Skeletal muscle cell (primary cell): ENCODE measurements around the gene BOLA2B.
A peak's percentile ranks its signal among the peaks of the same experiment; 100 is the strongest.
"Not testable (repeated sequence)": the region's sequence is repeated elsewhere in the genome, so short reads cannot be mapped to it uniquely, and the experiment has no call there.

Experiments used
- DNase-seq: peaks from one replicate; pipeline ENCODE4 v3.0.0-alpha.2; 2010; ENCODE audit warnings: low read depth
- H3K4me3 ChIP-seq: 2 replicates; pipeline ENCODE4 v1.5.1; 2011; ENCODE audit warnings: low read depth, mild to moderate bottlenecking, control low read depth, low read length, moderate library complexity

BOLA2B gene

DNA sequence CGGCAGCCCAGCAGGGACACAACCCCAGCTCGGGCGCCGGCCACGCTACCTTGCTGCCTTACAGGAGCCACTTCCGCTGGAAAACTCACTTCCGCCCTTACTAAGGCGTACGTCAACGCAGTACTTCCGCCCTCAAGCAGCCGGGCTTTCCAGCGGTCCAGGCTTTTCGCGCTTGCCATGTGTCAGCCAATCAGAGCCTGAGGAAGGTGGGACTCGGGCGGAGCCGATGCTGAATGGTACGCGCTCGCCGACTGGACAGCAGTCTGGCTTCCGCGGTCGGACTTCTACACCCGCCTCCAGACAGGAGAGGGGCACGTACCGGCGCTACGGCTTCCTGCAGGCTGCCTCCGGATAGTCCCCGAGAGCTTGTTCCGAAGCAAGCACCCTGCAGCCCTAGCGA, at the start of gene BOLA2B, which contains the start of gene SLX1A:
Gene BOLA2B, minus strand, starts transcription at position 52 of the 400 bp plus-strand sequence. CDS start 71 bp downstream, outside the sequence.
Gene SLX1A, plus strand, starts transcription at position 261 of the 400 bp plus-strand sequence. CDS start 210 bp downstream, outside the sequence.
- H3K4me3 ChIP-seq = peak within 1 kb of the TSS; percentile 44
- DNase-seq = not testable (repeated sequence)

DNA sequence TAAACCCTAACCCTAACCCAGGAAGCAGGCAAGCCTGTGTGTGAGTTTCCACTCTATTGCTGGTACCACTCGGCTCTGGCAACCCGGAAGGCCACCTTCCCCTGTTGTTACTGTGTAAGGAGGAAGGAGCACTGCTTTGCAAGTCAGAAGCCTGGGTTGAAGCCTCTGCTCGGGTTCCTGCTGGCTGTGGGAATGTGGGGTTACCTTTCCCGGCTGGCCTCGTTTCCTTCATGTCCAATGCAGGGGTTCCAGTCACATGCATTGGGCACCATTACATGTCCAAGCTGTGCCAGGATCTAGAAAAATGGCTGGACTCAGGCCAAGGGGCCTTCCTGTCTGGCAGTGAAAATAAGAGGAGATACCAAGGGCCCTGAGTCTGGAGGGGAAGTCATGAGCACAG, 23.6 kb upstream of the BOLA2B start:
- not testable (repeated sequence) for H3K4me3 ChIP-seq, DNase-seq

DNA sequence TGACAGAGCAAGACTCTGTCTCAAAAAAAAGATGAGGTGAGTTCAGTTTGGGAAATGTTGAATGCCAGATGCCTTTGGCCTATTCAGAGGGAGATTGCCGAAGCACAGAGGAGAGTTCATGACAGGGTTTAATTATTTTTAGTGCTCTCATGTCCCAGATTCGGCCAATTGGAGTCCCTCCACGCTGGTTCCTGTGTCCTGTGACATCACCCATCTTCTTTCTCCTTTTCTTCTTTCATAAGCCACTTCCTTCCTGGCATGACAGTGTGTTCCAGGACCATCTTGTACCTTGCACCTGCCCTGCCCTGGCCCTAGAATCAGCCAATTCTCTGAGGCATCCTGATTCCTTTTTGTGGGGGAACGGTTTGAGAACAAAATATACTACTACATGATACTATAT, 17.9 kb upstream of the BOLA2B start:
- DNase-seq = not testable (repeated sequence)

DNA sequence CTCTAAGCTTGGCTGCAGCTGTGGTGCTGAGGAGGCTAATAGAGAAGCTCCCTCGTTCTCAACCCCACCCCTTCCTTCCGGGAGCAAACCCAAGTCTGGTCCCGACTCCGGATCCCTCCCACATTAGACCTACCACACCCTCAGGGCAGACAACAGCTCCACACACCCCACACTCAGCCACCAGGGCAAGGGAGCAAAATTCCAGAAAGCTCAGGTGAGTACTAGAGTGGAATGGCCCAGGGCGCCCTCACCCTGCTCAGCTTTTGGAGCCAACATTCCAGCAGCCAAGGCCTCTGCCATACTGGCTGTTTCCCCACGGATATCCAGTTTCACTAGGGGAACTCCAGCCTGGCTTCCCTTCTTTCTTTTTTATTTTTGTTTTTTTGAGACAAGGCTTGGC, 15.6 kb upstream of the BOLA2B start:
- DNase-seq, H3K4me3 ChIP-seq: not testable (repeated sequence)

More for the DNA sequence above, 17.9 kb upstream of the BOLA2B start:
- not testable (repeated sequence) for H3K4me3 ChIP-seq

DNA sequence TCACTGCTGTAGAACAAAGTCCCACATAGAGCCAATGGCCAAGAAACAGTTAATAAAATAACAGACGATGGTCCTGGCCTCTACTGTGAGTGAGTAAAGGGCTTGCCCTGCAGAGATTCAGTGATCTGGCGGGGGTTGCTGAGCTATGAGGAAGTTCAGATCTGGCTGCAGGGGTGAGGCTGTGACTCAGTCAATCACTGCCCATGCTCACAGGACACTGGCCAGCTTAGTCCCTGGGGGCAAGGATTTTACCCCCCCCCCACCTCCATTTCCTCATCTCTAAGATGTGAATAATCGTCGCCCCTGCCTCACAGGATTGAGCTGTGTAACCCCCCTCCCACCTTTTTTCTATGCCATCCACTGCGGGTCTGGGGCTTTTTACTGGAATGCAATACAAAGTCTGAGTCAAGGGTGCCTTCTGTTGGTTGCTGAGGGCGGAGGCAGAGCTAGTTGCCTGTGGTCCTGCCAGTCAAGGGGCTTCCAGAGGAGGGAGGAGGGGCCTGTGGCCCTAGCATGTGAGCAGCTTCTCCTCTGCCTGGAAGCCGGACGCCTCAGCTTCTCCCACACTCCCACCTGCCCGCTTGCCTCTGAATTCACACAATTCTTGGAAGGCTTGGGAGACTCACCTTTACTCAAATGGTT, 13.7 kb upstream of the BOLA2B start:
- not testable (repeated sequence) for H3K4me3 ChIP-seq, DNase-seq

DNA sequence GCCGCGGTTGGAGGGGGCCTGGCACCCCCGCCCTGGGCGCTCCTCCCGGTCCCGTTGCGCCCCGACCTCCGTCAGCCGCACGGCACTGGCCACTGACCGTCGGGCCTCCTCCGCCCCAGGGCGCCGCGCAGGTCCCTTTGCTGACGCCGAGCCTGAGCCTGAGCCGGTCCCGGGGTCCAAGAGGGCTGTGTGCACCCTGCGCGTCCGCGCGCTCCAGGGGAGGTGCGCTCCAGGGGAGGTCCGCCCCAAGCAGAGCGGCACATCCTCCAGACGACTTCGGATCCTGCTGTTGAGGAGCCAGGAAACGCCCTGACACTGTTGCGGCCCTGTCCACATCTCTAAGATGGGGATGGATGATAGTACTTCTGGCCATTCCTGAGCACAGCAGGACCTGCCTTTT, 12.8 kb upstream of the BOLA2B start:
- H3K4me3 ChIP-seq = peak overlapping the region; percentile 42
- DNase-seq = not testable (repeated sequence)

DNA sequence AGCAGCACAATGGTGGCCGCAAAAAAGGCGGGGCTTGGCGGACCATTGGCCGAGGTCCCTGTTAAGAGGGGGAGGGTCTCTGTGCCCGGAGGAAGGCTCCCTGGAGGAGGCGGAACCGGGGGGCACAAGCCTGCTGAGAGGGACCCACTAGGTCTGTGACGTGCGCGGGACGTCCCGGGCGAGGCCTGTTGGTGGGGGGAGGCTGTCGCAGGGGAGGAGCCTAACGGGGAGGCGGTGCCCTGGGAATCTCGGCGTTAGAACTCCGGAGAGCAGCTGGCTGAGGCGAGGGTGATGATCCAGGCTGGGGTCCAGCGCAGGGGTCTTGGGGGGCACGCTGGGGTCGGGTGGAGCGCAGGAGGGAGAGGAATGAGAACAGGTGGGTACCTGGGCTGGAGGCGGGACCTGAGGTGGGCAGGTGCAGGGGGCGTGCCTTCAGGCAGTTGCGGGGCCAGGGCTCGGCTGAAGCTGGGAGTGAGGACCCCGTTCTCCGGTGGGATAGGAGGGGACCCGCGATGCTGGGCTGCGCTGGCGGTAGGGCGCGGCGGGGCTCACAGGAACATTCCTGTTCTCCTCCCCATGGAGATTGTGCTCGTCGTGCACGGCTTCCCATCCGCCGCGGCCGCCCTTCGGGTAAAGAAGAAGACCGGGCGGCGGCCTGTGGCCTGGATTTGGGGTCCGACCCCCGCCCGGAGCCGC, 12.2 kb upstream of the BOLA2B start:
- H3K4me3 ChIP-seq = peak overlapping the region; percentile 42
- not testable (repeated sequence) for DNase-seq

DNA sequence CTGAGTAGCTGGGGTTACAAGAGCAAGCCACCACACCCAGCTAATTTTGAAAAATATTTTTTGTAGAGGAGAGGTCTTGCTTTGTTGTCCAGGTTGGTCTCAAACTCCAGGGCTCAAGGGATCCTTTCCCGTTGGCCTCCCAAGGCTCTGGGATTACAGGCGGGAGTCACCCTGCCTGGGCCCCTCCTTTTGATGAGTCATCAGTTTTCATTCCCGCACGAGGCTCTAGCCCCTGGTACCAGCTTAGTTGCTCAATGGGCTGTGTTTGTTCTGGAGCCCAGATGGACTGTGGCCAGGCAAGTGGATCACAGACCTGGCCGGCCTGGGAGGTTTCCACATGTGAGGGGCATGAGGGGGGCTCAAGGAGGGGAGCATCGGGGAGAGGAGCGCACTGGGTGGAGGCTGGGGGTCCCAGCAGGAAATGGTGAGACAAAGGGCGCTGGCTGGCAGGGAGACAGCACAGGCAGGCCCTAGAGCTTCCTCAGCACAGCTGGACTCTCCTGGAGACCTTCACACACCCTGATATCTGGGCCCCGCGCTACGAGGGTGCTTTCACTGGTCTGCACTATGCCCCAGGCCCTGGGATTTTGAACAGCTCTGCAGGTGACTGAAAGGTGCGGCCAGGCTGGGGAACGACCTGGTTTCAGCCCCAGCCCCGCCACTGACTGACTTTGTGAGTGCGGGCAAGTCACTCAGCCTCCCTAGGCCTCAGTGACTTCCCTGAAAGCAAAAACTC, 6.3 kb upstream of the BOLA2B start:
- DNase-seq = not testable (repeated sequence)

DNA sequence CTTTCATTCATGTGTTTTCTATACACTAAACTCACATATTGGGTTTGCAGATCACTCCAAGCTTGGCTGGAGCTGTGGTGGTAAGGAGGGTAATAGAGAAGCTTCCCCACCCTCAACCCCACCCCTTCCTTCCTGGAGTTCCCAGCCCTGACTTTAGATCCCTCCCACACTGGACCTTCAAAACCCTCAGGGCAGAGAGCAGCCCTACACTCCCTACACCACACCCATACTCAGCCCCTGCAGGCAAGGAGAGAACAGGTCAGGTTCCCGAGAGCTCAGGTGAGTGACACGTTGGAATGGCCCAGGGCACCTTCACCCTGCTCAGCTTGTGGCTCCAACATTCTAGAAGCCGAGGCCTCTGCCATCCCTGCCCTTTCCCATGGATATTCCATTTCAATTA, 5.6 kb upstream of the BOLA2B start, which contains the start of gene SULT1A3:
Gene SULT1A3, plus strand, starts transcription at position 207 of the 400 bp plus-strand sequence. CDS start 1,474 bp downstream, outside the sequence.
- DNase-seq, H3K4me3 ChIP-seq: not testable (repeated sequence)

More for the DNA sequence above, 6.3 kb upstream of the BOLA2B start:
- H3K4me3 ChIP-seq = not testable (repeated sequence)

DNA sequence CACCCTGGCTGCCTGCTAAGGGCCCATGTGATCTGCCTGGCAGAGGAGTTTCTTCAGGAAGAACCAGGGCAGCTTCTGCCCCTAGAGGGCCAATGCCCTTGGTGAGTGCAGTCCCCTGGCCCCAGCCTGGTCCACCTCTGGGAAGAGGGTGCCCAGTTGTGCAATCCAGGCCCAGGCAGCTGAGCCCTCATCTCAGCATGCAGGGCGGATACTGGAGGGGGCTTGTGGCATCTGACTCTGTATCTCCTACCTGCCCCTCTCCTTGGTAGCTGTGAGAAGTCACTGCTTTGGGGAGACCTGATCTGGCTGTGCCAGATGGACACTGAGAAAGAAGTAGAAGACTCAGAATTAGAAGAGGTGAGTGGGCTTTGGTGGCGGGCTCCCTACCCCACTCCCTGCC, 3.5 kb upstream of the BOLA2B start:
- DNase-seq, H3K4me3 ChIP-seq: not testable (repeated sequence)

DNA sequence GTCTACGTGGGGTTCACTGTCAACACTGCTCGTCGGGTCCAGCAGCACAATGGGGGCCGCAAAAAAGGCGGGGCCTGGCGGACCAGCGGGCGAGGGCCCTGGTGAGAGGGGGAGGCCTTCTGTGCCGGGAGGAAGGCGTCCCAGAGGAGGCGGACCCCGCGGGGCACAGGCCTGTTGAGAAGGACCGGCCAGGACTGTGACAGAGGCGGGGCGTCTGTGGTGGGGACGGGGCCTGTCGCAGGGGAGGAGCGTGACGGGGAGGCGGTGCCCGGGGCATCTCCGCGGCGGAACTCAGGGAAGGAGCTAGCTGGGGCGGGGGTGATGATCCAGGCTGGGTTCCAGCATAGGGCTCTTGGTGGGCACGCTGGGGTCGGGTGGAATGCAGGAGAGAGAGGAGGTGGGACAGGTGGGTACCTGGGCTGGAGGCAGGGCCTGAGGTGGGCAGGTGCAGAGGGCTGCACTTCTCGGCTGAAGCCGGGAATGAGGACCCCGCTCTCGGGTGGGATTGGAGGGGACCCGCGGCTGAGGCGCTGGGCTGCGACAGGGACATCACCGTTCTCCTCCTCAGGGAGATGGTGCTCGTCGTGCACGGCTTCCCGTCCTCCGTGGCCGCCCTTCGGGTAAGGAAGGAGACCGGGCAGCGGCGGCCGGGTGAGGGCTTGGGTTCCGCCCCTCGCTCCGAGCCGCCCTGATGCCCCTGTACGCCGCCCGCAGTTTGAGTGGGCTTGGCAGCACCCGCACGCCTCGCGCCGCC, 883 bp upstream of the BOLA2B start:
- H3K4me3 ChIP-seq = peak overlapping the region; percentile 44
- not testable (repeated sequence) for DNase-seq

DNA sequence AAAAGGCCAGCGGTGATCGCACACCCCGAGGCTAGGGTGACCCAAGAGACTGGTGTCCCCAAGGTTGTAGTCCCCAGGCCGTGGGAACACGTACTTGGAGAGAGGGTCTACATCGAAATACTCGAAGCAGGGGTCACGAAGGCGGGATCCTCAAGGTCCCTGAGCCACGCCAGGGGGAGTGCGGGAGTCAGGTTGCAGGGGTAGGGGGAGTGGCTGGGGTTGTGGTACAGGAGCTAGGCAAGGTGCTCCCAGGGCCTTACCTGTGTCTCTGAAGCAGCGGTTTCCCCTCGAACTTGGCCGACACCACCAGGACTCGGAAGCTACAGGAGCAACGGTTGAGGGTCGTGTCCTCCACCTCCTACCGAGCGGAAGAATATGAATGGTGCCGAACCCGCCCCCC, 368 bp downstream of the BOLA2B start:
- not testable (repeated sequence) for H3K4me3 ChIP-seq, DNase-seq

DNA sequence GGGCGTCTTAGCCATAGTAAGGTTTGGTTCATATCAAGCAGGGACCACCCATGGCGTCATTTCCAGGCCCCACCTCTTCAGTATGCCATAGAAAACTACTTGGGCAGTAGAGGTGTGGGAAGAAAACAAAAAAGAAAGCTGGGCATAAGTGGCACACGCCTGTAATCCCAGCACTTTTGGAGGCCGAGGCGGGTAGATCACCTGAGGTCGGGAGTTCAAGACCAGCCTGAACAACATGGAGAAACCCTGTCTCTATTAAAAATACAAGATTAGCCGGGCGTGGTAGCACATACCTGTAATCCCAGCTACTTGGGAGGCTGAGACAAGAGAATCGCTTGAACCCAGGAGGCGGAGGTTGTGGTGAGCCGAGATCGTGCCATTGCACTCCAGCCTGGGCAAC, 2.3 kb downstream of the BOLA2B start:
- H3K4me3 ChIP-seq, DNase-seq: not testable (repeated sequence)

DNA sequence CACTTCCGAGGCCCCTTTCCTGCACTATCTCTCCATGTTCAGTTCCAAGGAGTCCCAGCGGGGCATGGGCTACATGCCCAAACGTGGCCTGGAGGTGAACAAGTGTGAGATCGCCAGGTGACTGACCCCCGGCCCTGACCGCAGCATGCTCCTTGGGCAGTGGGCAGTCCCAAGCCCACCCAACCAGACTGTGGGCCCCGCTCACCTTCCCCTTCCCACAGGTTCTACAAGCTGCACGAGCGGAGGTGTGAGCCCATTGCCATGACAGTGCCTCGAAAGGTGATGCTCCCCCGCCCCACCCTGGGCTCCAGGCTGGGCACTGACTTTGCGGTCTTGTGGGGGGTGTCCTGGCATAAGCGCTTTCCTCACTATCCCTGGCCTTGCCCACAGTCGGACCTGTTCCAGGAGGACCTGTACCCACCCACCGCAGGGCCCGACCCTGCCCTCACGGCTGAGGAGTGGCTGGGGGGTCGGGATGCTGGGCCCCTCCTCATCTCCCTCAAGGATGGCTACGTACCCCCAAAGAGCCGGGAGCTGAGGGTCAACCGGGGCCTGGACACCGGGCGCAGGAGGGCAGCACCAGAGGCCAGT, 5.4 kb downstream of the BOLA2B start:
- no peak overlapping the region for H3K4me3 ChIP-seq
- no peak for DNase-seq

DNA sequence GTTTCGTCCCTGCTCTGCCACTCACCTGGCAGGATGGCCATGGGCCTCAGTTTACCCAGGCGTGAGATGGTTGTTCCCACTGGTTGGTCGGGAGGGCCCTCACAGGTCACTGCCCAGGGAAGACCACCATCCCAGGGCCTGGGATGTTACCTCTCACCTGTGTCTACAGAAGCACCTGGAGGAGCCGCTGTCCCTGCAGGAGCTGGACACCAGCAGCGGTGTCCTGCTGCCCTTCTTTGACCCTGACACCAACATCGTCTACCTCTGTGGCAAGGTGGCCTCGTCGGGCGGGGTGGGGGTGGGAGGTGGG, 6.0 kb downstream of the BOLA2B start:
- H3K4me3 ChIP-seq = no peak overlapping the region
- no peak for DNase-seq

DNA sequence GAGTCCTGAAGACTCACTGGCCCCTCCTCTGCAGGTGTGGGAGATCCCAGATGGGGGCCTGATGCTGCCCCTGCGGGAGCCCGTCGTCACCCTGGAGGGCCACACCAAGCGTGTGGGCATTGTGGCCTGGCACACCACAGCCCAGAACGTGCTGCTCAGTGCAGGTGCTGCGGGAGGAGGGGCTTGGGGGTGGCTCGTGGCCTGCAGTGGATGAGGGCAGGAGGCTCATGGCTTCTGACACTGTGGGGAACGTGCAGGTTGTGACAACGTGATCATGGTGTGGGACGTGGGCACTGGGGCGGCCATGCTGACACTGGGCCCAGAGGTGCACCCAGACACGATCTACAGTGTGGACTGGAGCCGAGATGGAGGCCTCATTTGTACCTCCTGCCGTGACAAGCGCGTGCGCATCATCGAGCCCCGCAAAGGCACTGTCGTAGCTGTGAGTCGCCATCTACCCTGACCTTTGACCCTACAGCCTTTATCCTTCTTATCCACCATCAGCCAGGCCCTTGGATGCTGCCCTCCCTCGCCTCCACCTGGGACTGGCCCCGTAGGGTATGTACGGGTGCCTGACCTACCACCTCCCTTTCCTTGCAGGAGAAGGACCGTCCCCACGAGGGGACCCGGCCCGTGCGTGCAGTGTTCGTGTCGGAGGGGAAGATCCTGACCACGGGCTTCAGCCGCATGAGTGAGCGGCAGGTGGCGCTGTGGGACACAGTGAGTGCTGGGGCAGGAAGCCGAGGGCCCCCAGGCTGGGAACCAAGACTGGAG, 6.5 kb downstream of the BOLA2B start:
- DNase-seq = no peak
- H3K4me3 ChIP-seq = no peak overlapping the region

DNA sequence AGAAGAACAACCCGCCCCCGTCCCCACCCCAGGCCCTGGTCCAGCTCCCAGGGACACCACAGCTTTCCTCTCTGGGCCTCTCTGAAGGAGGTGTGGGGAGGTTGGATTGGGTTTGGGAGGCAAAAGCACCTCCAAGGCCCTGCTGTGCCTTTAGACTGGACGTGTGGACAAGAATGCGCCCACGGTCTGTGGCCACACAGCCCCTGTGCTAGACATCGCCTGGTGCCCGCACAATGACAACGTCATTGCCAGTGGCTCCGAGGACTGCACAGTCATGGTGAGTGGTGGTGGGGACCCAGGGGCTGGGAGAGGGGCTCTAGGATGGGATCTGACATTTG, 7.1 kb downstream of the BOLA2B start:
- H3K4me3 ChIP-seq = no peak overlapping the region
- no peak for DNase-seq

DNA sequence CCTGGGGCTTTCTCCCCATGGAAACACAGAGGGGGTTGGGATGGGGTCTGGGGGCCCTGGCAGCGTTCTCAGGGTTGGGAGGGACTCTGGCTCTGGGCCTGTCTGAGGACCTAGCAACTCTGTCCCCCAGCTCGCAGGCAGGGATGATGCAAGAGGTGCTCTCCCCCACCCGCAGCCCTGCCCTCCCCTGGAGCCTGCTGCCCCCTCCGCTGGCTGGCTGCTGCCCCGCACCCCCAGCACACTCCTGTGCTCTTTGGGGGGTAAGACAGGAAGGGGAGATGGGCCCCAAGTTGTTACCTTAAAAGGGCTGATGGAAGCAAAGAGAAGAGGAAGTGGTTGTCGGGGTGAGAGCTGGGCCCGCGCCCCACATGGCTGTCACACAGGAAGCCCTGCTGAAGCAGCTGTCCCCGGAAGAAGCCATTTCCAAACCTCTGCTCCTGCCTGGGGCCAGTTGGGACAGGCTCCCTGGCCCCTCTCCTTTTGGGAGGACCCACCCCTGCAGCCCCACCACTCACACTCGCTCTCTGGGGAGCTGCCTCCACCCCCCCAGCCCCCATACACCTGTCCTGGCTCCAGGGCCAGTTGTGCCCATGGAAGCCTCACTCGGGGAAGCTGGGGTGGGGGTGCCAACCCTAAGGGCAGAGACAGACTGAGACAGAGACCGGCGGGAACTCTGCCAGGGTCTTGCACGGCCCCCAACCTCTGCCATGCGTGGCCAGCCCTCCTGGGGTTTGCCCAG, 7.6 kb downstream of the BOLA2B start:
- DNase-seq = no peak

More for the DNA sequence above, 7.6 kb downstream of the BOLA2B start:
- no peak overlapping the region for H3K4me3 ChIP-seq
